LNCaP clone FGC (cell line): ENCODE results near the gene AIPL1.

Experiments used
- DNase-seq: peaks from one replicate; pipeline ENCODE4 v3.0.0-alpha.2; 2011; ENCODE audit warnings: low read depth
- H3K4me3 ChIP-seq: 2 replicates; pipeline ENCODE4 v1.5.1; 2011; ENCODE audit warnings: mild to moderate bottlenecking, low read depth, low read length, control low read depth
- TF ChIP-seq, protein P1 (sequence below): IDR thresholded peaks from 2 replicates; pipeline ENCODE4 v1.5.1; 2012; ENCODE audit warnings: mild to moderate bottlenecking; ENCODE audit not compliant: control insufficient read depth, insufficient read depth; ENCODE audit errors: extremely low read depth

The AIPL1 gene

DNA sequence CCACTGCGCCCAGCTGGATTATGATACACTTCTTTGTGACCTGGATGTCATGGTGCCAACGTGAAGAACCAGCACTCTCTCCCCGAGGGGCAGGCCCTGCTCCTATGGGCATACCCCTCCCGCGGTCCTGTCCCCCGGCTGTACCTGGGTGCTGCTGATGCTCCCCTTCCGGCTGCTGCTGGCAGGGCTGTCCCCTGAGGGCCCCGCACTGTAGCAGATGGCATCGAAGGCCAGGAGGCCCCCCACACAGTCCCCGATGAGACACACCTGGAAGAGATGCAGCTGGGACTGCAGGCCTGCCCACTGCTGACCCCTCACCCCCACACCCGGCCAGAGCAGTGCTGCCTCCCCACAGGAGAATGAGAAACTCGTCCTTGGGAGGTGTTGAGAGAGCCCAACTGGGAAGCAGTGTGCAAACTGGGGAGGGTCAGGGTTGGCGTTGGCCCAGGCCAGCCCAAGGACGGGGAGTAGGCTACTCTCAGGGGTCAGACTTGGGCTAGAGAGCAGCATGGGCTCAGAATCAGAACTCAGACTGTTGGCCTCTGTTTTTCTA is 43.0 kb upstream of the AIPL1 start:
- DNase-seq, result no peak
- TF ChIP-seq, protein P1, sequence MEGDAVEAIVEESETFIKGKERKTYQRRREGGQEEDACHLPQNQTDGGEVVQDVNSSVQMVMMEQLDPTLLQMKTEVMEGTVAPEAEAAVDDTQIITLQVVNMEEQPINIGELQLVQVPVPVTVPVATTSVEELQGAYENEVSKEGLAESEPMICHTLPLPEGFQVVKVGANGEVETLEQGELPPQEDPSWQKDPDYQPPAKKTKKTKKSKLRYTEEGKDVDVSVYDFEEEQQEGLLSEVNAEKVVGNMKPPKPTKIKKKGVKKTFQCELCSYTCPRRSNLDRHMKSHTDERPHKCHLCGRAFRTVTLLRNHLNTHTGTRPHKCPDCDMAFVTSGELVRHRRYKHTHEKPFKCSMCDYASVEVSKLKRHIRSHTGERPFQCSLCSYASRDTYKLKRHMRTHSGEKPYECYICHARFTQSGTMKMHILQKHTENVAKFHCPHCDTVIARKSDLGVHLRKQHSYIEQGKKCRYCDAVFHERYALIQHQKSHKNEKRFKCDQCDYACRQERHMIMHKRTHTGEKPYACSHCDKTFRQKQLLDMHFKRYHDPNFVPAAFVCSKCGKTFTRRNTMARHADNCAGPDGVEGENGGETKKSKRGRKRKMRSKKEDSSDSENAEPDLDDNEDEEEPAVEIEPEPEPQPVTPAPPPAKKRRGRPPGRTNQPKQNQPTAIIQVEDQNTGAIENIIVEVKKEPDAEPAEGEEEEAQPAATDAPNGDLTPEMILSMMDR, result no peak
- H3K4me3 ChIP-seq, result no peak overlapping the region

DNA sequence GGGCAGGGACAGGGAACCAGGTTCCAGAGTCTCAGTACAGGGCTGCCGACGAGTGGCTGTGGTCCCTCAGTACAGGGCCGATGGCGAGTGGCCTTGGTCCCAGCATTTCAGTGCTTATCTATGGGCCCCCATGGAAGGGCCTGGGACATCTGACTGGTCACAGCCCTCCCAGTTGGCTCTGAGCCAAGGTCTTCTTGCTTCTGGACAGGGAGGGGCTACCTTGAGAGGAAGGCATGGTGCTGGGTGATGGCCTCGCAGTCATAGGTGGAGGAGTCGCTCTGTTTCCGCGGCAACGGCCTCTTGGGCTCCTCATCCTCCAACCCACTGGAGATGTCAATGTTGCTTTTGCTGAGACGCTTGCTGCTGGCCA is 41.9 kb upstream of the AIPL1 start:
- TF ChIP-seq, protein P1, result no peak
- no peak overlapping the region for H3K4me3 ChIP-seq
- DNase-seq, result no peak

DNA sequence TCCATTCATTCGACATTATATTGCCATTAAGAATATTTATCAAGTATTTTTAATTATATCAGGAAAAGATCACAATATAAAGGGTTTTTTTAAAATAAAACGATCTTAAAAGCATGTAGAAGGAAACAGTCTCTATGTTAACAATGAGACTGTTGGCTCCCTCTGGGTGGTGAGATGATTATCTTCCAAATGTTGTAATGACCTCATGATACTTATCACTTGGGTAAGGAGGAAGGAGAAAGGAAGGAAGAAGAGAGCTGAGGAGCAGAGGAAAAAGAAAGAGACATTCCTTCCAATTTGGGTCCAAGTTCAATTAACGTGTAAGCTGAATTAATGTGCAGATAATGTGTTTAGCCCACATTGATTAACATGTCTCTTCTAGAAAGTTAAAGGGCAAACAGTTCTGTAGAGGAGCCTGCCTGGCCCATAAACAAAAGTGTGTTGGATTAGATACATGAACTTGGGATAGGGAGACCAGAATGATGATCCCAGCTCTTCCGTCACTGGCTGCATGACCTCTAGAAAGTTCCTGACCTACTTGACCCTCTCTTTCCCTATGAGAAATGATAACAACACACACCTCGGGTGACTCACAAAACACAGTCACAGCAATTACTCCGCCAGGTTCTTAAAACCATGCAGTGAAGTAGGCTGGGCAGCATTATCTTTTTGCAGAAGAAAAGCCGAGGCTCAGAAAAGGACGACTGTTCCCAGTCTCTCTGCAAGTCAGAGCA is 41.3 kb upstream of the AIPL1 start:
- TF ChIP-seq, protein P1, result no peak
- H3K4me3 ChIP-seq, result no peak overlapping the region
- no peak for DNase-seq

DNA sequence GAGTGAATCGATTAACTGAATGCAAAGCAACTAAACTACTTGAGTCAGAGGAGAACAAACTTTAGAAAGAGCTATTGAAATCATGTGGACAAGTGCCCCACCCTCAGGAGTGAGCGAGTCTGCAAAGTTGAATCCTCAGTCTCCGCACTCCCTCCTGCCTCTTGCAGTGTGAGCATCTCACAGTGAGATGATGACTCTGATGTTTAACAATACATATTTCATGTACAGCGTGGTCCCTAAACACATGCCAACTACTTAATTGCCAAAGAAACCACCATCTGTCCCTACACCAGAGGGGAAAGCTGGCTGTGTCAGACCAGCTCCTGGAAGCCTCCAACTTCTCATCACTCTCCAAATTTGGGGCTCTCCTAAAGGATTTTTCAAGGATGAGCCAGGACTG is 40.5 kb upstream of the AIPL1 start:
- DNase-seq, result no peak
- TF ChIP-seq, protein P1, result no peak
- no peak overlapping the region for H3K4me3 ChIP-seq

DNA sequence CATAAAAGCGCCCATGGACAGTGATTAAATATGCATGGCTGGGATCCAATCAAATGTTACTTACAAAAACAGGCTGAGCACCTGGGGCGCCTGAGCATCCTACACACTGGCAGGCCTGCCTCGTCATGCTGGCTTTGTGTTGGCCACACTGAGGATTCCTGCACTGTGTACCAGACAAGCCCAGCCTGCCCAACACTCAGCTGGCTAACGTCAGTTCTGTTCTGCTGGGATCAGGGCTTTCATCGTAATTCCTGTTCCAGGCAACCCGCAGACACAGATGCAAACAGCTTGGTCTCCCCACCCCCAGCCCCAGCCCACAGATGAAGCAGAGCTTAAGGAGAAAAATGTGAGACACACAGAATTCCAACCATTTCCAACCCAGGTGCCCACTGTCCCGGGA is 40.0 kb upstream of the AIPL1 start:
- TF ChIP-seq, protein P1, result no peak
- no peak for DNase-seq
- no peak overlapping the region for H3K4me3 ChIP-seq

DNA sequence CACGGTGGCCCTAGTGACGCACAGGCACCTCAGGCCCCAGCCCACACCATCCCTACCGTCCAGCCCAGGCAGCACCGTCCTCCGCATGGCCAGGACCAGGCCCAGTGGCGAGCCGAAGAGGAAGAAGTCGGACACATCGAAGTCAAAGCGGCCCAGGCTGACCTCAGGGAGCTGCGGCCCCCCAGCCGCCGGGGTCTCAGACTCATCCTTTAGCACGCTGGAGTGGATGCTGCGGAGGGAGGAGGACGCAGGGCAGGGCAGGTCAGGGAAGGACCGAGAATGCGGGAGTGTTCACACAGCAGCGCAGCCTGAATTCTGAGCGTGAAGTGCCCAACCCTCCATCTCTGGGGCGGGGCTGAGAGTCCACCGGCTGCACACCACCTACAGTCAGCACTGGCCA is 39.5 kb upstream of the AIPL1 start:
- no peak overlapping the region for H3K4me3 ChIP-seq
- TF ChIP-seq, protein P1, result no peak
- DNase-seq, result no peak
